ENCODE measurements around the gene NELFB.

NELFB gene

DNA sequence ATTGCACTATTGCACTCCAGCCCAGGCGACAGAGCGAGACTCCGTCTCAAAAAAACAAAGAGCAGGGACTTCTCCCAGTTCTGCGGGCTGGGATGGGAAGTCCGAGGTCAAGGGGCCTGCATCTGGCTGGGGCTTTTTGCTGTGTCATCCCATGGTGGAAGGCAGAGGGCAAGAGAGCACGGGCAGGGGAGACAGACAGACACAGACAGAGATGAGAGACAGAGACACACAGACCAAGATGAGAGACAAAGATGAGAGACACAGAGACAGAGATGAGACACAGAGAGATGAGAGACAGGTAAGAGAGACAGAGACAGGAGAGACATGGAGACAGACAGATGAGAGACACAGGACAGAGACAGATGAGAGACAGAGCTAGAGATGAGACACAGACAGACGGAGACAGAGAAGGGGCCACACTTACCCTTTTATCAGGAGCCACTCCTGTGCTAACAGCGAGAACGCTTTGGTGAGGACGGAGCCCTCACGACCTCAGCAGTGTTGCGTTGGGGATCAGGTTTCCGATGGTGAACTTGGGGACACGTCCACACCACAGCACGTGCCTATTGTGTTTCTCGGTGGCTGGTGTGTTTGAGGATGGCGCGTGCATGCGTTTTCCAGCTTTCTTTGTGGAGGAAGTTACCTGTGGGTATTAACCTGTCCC lies 13.5 kb downstream of the NELFB start:
- no peak for DNase-seq (ENCODE audit: low read depth)

DNA sequence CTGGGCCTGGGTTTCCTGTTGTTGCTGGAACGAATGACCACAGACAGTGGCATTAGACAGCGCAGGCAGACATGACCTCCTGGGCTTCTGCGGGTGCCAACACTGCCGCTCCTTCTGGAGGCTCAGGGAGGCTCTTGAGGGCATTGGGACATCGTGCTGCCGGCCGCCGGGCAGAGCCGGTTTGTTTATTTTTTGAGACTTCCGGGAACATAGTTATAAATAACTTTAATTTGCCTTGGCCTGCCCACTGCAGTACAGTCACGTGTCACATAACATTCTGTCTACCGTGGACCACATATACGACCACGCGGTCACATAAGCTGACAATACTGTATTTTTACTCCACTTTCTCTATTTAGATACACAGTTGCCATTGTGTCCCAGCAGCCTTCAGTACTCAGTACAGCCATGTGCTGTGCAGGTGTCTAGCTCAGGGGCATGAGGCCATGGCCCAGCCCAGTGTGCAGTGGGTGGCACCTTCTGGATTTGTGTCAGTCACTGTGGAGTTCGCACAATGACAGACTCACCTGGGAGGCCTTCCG lies 14.2 kb downstream of the NELFB start:
- no peak for DNase-seq (ENCODE audit: low read depth)

DNA sequence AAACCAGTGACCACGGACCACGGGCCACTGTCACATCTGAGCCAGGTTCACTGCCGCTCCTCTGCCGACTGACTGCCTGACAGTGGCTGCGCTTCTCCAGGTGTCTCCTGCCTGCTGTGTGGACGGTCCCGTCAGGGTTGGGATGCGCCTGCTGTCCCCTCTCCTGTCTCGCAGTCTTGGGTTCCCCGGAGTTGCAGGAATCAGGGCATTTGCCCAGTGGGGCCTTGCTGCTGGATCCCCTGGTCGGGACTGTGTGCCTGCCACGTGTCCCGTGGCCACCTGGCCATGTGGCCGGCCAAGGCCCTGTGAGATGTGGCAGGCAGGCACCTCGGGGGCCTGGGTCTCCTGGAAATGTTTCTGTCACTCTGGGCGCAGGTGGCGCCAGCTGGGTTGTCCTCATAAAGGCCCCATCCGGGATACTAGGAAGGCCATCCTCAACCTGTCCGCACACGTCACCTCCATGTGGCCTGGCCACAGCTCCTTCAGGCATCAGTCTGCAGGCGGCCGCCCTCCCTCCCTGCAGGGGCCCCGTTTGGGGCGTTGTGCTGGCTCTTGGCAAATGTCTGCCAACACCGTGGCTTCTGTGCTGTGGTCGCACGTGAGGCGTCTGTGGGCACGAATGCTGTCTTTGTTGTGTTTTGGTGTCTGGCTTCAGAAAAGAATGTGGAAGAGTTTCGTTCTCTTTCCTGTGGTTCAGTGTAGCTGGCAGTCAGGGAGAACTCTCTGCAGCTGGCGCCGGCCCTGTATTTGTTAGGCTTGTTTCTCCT lies 16.0 kb downstream of the NELFB start:
- no peak for DNase-seq (ENCODE audit: low read depth)

DNA sequence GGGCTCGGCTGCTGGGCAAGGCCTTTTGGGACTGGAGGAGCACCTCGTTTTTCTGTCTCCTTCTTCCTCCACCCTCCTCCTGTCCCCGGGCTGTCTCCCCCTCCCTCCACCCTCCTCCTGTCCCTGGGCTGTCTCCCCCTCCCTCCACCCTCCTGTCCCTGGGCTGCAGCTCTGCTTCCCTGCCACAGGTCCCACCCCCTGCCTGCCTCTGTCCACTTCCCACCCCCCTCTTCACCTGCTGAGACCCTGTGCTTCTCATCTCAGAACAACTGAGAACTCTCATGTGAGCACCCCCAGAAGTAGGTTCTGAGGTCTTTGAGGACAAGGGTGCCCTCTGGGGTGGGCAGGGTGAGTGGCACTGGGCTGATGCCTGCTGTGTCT lies 16.6 kb downstream of the NELFB start:
- no peak for DNase-seq (ENCODE audit: low read depth)

DNA sequence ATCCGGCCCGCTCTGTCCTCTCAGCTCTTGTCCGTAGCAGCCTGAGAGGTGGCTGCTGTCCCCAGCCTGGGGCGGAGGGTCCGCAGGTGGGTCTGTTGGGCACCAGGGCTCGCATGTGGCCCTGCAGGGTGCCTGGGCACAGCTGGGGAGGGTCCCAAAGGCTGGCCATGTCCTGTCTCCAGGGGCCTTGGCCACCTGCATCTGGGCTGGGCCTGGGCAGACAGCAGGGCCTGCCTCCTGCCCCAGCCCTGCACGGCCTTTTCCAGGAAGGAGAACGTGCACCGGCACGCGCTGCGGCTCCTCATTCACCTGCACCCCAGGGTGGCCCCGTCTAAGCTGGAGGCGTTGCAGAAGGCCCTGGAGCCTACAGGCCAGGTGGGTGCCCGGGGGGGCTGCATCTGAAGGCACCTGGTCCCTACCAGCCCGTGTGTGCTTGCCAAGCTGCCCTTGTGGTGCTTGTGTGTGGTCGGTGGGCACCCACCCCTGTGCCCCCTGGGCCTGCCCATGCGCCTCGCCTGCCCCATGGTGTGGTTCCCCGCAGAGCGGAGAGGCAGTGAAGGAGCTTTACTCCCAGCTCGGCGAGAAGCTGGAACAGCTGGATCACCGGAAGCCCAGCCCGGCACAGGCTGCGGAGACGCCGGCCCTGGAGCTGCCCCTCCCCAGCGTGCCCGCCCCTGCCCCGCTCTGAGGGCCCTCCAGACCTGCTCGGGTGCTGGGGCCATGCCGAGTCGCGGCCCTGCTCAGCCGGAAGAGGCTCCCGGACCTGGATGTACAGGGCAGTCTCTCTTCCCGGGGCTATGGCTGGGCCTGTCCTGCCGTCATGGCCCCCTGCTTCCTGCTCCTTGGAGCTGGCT lies 17.3 kb downstream of the NELFB start:
- DNase-seq (ENCODE audit: low read depth), result no peak

DNA sequence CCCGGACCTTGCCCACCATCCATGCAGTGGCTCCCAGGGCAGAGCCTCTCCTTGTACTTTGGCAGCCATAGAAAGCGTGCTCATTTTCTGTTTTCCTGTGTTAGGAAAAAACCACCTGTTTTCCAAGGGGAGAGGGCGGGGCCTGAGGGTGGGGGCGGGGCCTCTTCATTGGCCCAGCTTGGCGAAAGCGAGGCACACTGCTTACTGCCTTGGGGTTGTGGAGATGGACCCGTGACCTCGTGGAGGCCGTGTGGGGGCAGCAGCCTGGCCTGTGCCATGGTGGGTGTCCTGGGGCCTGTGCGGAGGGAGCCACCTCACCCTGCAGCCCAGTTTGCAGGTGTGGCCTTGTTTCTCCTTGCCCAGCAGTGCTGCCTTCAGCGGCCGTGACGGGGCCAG lies 18.0 kb downstream of the NELFB start:
- DNase-seq (ENCODE audit: low read depth), result no peak

DNA sequence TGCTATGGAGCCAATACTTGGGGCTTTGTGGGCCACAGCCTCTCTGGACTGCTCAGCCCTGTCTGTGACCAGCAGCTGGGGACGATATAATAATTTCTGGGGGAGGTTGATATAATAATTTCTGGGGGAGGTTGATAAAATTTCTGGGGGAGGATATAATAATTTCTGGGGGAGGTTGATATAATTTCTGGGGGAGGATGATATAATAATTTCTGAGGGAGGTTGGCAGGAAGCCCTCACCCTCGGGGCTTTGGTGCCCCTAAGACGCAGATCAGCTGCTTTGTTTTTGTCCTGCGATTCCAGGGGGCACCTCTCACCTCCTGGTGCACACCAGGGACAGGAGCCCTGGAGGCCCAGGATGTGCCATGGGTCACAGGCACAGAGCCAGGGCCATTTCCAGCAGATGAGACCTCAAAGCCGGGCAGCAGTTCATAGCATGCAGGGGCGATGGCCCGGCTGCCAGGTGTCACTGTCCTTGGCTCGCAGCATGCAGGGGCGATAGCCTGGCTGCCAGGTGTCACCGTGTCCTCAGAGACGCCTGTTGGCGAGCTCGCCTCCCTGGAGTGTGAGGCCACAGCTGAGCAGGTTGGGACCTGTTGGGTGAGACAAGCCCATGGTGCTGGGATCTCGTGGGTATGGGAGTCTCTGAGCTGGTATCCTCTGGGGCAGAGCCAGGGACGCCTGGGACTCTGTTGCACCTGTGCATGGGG lies 18.6 kb downstream of the NELFB start:
- no peak for DNase-seq (ENCODE audit: low read depth)

DNA sequence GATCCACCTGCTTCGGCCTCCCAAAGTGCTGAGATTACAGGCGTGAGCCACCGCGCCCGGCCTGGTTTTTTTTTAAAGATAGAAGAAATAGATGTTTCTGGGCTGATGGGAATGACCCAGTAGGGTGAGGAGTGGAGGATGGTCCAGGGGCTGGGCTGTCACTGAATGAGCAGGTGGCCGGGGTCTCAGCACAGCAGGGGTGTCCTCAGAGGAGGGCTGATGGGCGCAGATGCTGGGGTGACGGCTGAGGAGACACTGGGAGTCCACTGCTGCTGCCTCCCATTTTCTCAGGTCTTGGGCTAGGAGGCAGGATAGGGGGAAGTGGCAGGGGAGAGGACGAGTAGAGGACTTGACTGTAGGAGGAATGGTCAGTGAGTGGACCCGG lies 20.1 kb downstream of the NELFB start:
- DNase-seq (ENCODE audit: low read depth), result no peak

DNA sequence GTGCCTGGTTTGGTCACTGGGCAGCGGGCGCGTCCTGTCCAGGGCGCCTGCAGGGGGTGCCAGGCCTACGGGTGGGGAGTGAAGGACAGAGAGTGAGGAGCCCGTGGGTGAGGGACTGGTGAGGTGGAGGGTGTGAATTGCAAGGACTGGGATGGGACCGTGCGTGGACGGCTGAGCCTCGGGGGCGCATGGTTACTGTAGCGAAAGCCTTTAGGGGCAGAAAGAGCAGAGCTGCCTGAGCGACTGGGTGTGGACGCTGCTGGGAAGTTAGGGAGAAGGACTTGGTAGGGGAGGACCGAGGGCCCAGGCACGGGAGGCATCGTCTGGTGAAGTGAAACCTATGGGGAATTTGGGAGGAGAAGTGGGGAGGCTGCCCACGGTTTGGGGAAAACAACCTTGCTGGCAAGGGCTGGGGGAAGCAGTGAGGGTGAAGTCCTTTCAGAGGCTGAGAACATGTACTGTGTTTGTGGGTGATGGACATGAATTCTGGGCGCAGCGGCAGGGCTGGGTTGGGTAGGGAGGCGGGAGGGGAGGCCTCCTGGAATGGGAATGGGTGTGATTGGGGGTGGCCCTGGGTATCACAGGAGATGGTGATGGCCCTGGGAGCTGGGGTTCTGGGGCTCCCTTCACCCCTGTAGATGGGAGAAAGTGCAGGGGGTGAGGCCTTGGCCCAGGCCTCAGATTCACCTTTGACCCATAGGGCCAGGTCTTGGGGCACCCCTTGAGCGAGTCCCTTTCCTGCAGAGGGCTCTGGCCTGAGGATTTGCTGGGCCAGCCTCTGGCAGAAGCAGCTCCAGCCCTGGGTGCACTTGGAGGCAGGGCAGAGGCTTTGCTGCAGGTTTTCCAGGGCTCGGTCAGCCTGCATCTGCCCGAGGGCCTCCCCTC lies 20.7 kb downstream of the NELFB start:
- no peak for DNase-seq (ENCODE audit: low read depth)

DNA sequence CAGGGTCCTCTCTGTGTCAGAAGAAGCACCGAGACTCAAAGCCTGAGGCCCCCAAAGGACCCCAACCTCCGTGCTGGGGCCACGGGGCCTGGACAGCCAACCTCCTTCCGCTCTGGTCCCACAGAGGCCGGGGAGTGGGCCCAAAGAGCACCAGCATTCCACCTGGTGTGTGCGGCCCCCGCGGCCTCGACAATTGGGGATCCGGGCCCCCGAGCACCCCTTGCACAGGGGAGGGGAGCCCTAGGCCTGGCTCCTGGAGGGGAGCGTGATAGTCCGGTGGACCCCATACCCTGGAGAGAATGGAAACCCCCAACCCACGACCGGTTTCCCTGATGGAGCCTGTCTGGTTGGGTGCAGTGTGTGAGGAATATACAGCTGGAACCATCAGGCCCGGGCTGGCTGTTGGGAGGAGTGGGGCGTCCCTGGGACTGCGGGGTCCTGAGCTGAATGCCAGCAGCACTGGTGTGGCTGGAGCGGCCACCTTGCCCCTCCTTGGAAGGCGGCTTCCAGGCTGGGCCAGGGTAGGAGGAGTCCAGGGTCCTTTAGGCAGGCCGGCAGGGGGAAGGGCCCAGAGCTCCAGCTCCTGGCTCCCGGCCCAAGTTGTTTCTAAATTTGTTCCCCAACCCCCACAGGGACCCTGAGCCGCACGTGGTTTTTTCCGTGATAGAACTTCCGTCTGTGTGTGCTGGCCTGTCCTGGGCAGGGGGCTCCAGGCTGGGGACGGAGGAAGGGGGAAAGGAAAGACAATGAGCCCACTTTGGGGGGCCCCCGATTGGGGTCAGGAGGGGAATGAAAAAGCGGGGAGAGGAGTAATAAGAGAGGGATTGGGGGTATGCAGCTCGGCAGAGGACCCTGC lies 21.6 kb downstream of the NELFB start:
- DNase-seq (ENCODE audit: low read depth), result no peak

DNA sequence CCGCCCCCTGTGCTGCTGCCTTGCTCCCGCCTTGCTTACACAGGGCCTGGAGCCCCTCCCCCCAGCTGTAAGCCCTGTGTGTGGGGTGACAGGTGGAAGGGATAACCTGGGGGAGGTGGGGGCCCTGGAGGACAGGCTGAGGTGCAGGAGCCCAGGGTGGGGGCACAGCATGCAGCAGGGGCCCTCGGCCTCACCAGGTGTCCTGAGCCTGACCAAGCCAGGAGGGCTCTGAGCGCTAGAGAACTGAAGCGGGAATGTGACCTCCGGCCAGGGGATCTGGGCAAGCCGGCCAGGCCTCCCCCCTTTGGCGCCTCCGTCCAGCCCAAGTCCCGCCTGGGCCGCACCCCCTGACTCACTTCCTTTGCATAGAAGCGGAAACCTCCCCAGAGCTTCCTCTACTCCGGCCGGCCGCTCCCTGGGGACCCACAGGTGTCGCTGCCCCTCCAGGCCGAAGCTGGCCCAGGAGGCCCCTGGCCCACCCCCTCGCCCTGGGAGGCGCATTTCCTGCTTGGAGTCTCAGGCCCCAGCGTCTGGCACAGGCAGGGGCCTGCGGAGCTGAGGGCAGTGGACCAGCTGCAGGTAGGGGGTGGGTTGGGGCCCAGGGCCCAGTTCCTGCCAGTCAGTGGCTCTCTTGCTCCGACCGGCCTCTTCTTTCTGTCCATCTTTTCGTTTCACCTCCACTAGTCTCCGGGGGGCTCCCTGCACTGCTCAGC lies 22.4 kb downstream of the NELFB start, which contains the start of gene TOR4A:
Gene TOR4A, plus strand, starts transcription at position 398 of the 713 bp plus-strand sequence. CDS start 964 bp downstream, outside the sequence.
- DNase-seq (ENCODE audit: low read depth), result no peak

DNA sequence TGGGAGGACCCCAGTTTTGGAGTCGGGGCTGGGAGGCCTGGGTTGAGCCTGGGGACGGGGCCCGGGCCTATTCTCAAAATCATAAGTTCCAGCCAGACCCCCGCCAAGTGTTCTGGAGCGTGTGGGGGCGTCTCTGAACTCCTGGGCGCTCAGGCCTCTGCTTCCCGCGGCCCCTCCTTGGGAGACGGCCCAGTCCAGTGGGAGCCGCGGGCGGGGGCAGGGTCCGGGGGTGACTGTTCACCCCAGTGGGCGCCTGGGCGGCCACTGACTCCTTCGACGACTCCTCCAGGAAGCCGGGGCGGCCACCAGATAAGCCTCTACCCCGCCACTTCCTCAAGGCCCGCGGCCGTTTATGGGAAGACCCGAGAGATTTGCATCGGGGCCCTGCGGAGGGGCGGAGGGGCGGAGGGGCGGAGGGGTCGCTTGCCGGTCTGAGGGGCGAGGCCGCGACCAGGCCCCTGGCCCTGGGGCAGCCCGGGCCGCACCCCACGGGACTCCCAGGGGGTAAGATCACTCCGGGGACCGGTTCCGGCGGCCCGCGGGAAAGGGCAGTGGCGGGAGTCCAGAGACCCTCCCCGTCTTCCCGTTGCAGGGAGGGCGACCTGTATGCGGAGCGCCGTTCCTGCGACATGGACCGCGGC lies 23.1 kb downstream of the NELFB start:
- no peak for DNase-seq (ENCODE audit: low read depth)

DNA sequence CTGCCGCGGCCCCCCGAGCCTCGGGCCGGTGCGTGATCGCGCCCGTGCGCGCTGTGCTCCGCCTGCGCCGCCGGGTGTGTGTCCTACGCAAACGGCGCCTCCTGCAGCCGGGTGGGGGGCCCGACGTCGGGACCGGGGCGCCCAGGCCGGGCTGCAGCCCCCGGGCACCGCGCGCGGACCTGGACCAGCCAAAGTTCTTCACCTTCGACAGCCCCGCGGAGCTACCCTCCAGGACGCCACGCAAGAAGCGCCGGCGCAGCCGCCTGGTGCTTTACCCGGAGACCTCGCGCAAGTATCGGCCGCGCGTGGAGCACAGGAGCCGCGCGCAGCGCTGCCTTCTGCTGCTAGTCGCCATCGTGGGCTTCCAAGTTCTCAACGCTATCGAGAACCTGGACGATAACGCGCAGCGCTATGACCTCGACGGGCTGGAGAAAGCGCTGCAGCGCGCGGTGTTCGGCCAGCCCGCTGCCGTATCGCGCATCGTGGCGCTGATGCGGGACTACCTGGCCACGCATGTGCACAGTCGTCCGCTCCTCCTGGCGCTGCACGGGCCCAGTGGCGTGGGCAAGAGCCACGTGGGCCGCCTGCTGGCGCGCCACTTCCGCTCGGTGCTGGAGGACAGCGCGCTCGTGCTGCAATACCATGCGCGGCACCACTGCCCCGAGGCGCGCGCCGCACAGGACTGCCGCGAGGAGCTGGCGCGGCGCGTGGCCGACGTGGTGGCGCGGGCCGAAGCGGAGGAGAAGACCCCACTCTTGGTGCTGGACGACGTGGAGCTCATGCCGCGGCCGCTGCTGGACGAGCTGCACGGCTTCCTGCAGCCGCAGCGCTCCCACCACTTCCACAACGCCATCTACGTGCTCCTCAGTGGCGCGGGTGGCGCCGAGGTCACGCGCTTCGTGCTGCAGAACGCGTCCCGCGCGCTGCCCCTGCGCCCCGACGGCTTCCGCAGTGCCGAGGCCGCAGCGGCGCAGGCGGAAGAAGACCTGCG lies 23.9 kb downstream of the NELFB start:
- DNase-seq (ENCODE audit: low read depth), result no peak

DNA sequence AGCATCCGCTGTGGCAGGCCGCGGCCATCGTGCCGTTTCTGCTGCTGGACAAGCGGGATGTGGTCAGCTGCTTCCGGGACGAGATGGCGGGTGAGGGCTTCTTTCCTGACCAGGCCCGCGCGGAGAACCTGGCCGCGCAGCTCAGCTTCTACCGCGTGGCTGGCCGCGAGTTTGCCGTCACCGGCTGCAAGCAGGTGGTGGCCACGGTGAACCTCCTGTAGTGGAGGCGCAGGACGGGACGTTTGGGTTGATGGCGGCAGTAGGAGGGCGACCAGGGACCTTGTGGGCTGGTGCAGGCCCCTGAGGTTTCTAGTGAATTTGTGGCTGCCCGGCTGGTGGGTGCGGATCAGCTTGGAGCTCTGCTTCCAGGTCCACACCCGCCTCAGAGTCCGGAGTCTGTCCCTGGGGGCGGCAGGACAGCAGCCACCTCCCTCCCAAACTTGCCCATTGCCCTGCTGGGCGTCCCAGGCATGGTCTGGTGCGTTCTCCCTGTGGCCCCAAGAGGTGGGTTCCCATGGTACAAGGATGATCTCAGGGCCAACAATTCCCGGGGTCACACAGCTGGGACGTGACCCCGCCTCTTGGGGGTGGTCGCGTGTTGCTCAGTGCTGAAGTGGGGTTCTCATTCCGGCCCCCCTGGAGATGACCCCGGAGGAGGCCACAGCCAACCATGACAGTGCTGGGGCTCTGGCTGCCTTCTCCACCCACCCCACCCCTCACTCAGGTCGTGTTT lies 24.8 kb downstream of the NELFB start:
- DNase-seq (ENCODE audit: low read depth), result no peak

DNA sequence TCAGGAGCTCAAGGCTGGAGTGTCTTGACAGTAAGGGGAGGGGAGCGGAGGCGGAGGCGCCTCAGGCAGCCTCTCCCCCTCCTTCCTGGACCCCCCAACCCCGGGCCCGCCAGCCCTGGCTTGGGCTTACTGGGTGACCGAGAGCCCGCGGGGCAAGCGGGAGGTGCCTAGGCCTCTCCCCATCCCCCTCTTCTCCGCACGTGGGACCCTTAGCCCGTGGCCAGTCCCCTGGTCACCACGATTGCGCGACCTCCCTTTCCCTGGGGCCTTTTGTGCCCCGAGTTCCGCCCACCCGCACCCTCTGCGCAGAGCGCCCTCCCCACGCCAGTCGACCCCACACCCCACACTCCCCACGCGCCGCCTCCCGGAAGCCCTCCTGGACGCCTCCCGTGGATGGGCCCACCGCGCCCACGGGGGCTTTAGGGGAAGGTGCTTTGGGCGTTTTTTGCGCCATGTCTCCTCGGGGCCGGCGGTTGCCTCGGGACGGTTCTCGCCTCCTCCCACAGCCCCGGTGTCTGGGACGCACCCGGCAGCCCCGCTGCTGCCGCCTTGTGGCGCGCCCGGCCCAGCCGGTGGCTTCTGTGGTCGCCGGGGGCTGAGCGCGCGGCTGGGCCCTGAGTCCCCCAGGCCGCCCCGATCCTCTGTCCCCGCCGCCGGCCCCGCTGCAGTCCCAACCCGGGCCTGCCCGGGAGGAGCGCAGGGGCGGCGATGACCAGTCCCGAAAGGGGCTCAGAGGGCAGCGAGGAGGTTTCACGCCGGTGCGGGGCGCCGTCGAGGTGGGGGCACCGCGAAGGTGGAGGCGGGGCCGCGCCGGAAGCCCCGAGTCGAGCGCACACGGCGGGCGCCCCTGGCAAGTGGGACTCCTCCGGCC lies 25.6 kb downstream of the NELFB start:
- no peak for DNase-seq (ENCODE audit: low read depth)
